T-helper 1 cell (primary cell): ENCODE data around the gene EFR3B.

Source experiments
- DNase-seq, 5 donors: peaks; one replicate each; pipeline ENCODE4 v3.0.0-alpha.2; 2012 to 2020

EFR3B gene

GRCh38 chr2:25035537-25036220 lies 6.2 kb upstream of the EFR3B start:
- DNase-seq = no peak

- no peak for DNase-seq
Measured at GRCh38 chr2:25036221-25036559, 5.7 kb upstream of the EFR3B start.

GRCh38 chr2:25039126-25039525 lies 2.8 kb upstream of the EFR3B start:
- no peak for DNase-seq

GRCh38 chr2:25041307-25041927 lies 459 bp upstream of the EFR3B start:
- DNase-seq = peak in 2 of 5 donors; percentile 10 to 19

- DNase-seq = peak in 3 of 5 donors; percentile 2 to 4 (median 2)
Measured at GRCh38 chr2:25042321-25043240, 705 bp downstream of the EFR3B start.

- DNase-seq = peak in 1 of 5 donors; percentile 35
Measured at GRCh38 chr2:25043241-25043867, 1.5 kb downstream of the EFR3B start.

- DNase-seq = no peak
Measured at GRCh38 chr2:25044011-25044410, 2.1 kb downstream of the EFR3B start.

GRCh38 chr2:25044990-25045389 lies 3.1 kb downstream of the EFR3B start:
- DNase-seq = peak in 1 of 5 donors; percentile 3

- DNase-seq = no peak
Measured at GRCh38 chr2:25049422-25049821, 7.5 kb downstream of the EFR3B start.

GRCh38 chr2:25050128-25050527 lies 8.3 kb downstream of the EFR3B start:
- DNase-seq = no peak

GRCh38 chr2:25053041-25053440 lies 11.2 kb downstream of the EFR3B start:
- no peak for DNase-seq

- DNase-seq = no peak
Measured at GRCh38 chr2:25054720-25055119, 12.8 kb downstream of the EFR3B start.

GRCh38 chr2:25055376-25055920 lies 13.6 kb downstream of the EFR3B start:
- no peak for DNase-seq

- DNase-seq = no peak
Measured at GRCh38 chr2:25056098-25056821, 14.4 kb downstream of the EFR3B start.

- DNase-seq = no peak
Measured at GRCh38 chr2:25062511-25062917, 20.6 kb downstream of the EFR3B start.

- DNase-seq = no peak
Measured at GRCh38 chr2:25063876-25064660, 22.2 kb downstream of the EFR3B start.

GRCh38 chr2:25065768-25066167 lies 23.9 kb downstream of the EFR3B start:
- DNase-seq = no peak

- DNase-seq = no peak
Measured at GRCh38 chr2:25066455-25066854, 24.6 kb downstream of the EFR3B start.

GRCh38 chr2:25068217-25068616 lies 26.3 kb downstream of the EFR3B start:
- DNase-seq = no peak

GRCh38 chr2:25071966-25072365 lies 30.1 kb downstream of the EFR3B start:
- no peak for DNase-seq

- no peak for DNase-seq
Measured at GRCh38 chr2:25072606-25073005, 30.7 kb downstream of the EFR3B start.
